SK-N-SH (cell line): ENCODE measurements around the gene PROSER3. TPM values are rescaled to one million over a fixed set of nuclear protein-coding genes. Genes with fewer than 3 reads are reported as not detected.

ENCODE experiments used
- CTCF ChIA-PET: fragments of 300-600, 350-600 bp; formaldehyde crosslinking; extraction: SDS; loops from one replicate; lab custom pipeline; 2021; lab: Yijun Ruan, JAX
- POLR2A ChIA-PET: fragments of 350-600 bp; sonication (Branson Sonifier 250); formaldehyde crosslinking; extraction: SDS; loops from one replicate; lab custom pipeline; 2020; ENCODE audit warnings: antibody characterized with exemption, inconsistent platforms; lab: Yijun Ruan, JAX
- DNase-seq: peaks from one replicate; pipeline ENCODE4 v3.0.0; 2012
- H2AFZ ChIP-seq: fragments of 200-600 bp; sonication (generic); 2 replicates; pipeline ENCODE4 v1.8.1; 2016; ENCODE audit warnings: antibody characterized with exemption, mild to moderate bottlenecking, low read depth
- H3F3A ChIP-seq: fragments of 200-600 bp; sonication (generic); replicated peaks from 2 replicates; pipeline ENCODE3; 2016; ENCODE audit warnings: antibody characterized with exemption, mild to moderate bottlenecking; ENCODE audit not compliant: insufficient read depth
- H3K27ac ChIP-seq, 2 experiments: fragments of 200-500 bp in 1 of 2; fragments of 200-600 bp in 1 of 2; sonication (Bioruptor generic) in 1 of 2; sonication (generic), shearing (Covaris generic) in 1 of 2; 2 replicates each; pipeline versions ENCODE4 v1.5.1 to v1.6.1; 2014 to 2016; ENCODE audit warnings: low read depth in 2 of 2, inconsistent platforms in 1 of 2, low read length in 1 of 2, mild to moderate bottlenecking in 1 of 2, mixed read lengths in 1 of 2
- H3K27me3 ChIP-seq: fragments of 200-600 bp; sonication (generic), shearing (Covaris generic); 2 replicates; pipeline ENCODE4 v1.6.1; 2016; ENCODE audit warnings: mixed run types; ENCODE audit not compliant: insufficient read depth
- H3K36me3 ChIP-seq, 2 experiments: fragments of 200-500 bp in 1 of 2; fragments of 200-600 bp in 1 of 2; sonication (Bioruptor generic) in 1 of 2; sonication (generic) in 1 of 2; replicated peaks in 1 of 2; 2 replicates each; pipeline versions ENCODE3 to v1.5.1; 2014 to 2016; ENCODE audit warnings: low read length in 1 of 2, mild to moderate bottlenecking in 1 of 2; ENCODE audit not compliant: insufficient read depth in 2 of 2, control insufficient read depth in 1 of 2
- H3K4me1 ChIP-seq, 2 experiments: fragments of 200-500 bp in 1 of 2; fragments of 200-600 bp in 1 of 2; sonication (Bioruptor generic) in 1 of 2; sonication (generic), shearing (Covaris generic) in 1 of 2; 2 replicates each; pipeline versions ENCODE4 v1.5.1 to v1.6.1; 2014 to 2016; ENCODE audit warnings: low read depth in 1 of 2, low read length in 1 of 2, mixed run types in 1 of 2; ENCODE audit not compliant: insufficient read depth in 2 of 2, control insufficient read depth in 1 of 2
- H3K4me2 ChIP-seq: fragments of 200-600 bp; sonication (generic), shearing (Covaris generic); 2 replicates; pipeline ENCODE4 v1.6.1; 2017; ENCODE audit warnings: mixed run types
- H3K4me3 ChIP-seq, 2 experiments: fragments of 200-500 bp in 1 of 2; fragments of 200-600 bp in 1 of 2; sonication (Bioruptor generic) in 1 of 2; sonication (generic), shearing (Covaris generic) in 1 of 2; 2 replicates each; pipeline versions ENCODE4 v1.5.1 to v1.8.1; 2014 to 2016; ENCODE audit warnings: low read depth in 2 of 2, inconsistent platforms in 1 of 2, low read length in 1 of 2, mild to moderate bottlenecking in 1 of 2, mixed read lengths in 1 of 2, moderate library complexity in 1 of 2
- H3K79me2 ChIP-seq: fragments of 200-600 bp; sonication (generic); 2 replicates; pipeline ENCODE4 v1.8.1; 2017; ENCODE audit warnings: mild to moderate bottlenecking; ENCODE audit not compliant: insufficient read depth
- H3K9ac ChIP-seq: fragments of 200-600 bp; sonication (generic); 2 replicates; pipeline ENCODE4 v1.6.1; 2017; ENCODE audit warnings: mixed run types
- H3K9me2 ChIP-seq: fragments of 200-600 bp; sonication (generic); 2 replicates; pipeline ENCODE4 v1.6.1; 2017; ENCODE audit warnings: mixed run types
- H3K9me3 ChIP-seq: fragments of 200-600 bp; sonication (generic); 2 replicates; pipeline ENCODE4 v1.6.1; 2017; ENCODE audit warnings: mixed run types, mild to moderate bottlenecking, moderate library complexity
- H4K20me1 ChIP-seq: fragments of 200-600 bp; sonication (generic); 2 replicates; pipeline ENCODE4 v1.6.1; 2017; ENCODE audit warnings: mild to moderate bottlenecking, mixed run types; ENCODE audit not compliant: insufficient read depth
- CHD2 ChIP-seq: fragments of 150-350 bp; IDR thresholded peaks from 2 replicates; pipeline ENCODE4 v1.6.1; 2018; ENCODE audit warnings: low read length; ENCODE audit not compliant: partially characterized antibody
- EP300 ChIP-seq, 2 experiments: IDR thresholded peaks; 2 replicates each; pipeline versions ENCODE4 v1.4.0 to v1.6.1; 2012; ENCODE audit warnings: borderline replicate concordance in 1 of 2, low read depth in 1 of 2, low read length in 1 of 2
- EZH2phosphoT487 ChIP-seq: fragments of 200-600 bp; sonication (generic); IDR thresholded peaks from 2 replicates; pipeline ENCODE4 v1.6.1; 2017; ENCODE audit warnings: low read depth, mixed run types, mild to moderate bottlenecking, antibody characterized with exemption, moderate library complexity, borderline replicate concordance
- GABPA ChIP-seq: IDR thresholded peaks from 2 replicates; pipeline ENCODE4 v1.4.0; 2012; ENCODE audit warnings: low read depth, mild to moderate bottlenecking
- MEF2A ChIP-seq: IDR thresholded peaks from 2 replicates; pipeline ENCODE4 v1.4.0; 2012; ENCODE audit warnings: low read depth, borderline replicate concordance
- NFIC ChIP-seq: IDR thresholded peaks from 2 replicates; pipeline ENCODE4 v1.4.0; 2012; ENCODE audit warnings: borderline replicate concordance
- NRF1 ChIP-seq: IDR thresholded peaks from 2 replicates; pipeline ENCODE4 v1.6.1; 2012; ENCODE audit warnings: low read depth, mild to moderate bottlenecking, low read length
- RFX5 ChIP-seq: IDR thresholded peaks from 2 replicates; pipeline ENCODE4 v1.6.1; 2012; ENCODE audit warnings: mild to moderate bottlenecking, improper control_type of control experiment, low read length
- SMC3 ChIP-seq: IDR thresholded peaks from 2 replicates; pipeline ENCODE4 v1.6.1; 2012; ENCODE audit warnings: low read depth, low read length, improper control_type of control experiment
- WGBS: methylation state at CpG from one replicate; pipeline ENCODE4 v1.1.6; 2017; ENCODE audit warnings: low lambda C conversion rate; 5-methylcytosine and 5-hydroxymethylcytosine counted together
- polyA plus RNA-seq, 3 experiments: library from polyadenylated mRNA; depleted of rRNA; stranded (reverse); fragments of >200 nt; gene quantifications; 2 replicates each; pipeline ENCODE4 v1.2.3, GENCODE V29; 2012
- TF ChIP-seq, protein P1 (sequence below): IDR thresholded peaks from 2 replicates; pipeline ENCODE4 v1.4.0; 2012; ENCODE audit warnings: low read depth
- TF ChIP-seq, protein P2 (sequence below): fragments of 200-600 bp; sonication (generic); IDR thresholded peaks from 2 replicates; pipeline ENCODE4 v1.6.1; 2017; ENCODE audit warnings: antibody characterized with exemption, mild to moderate bottlenecking, moderate library complexity
- TF ChIP-seq, protein P3 (sequence below): IDR thresholded peaks from 2 replicates; pipeline ENCODE4 v1.4.0; 2012; ENCODE audit warnings: low read depth, borderline replicate concordance
- TF ChIP-seq, protein P4 (sequence below): fragments of 150-350 bp; IDR thresholded peaks from 2 replicates; pipeline ENCODE4 v1.6.1; 2016; ENCODE audit warnings: mild to moderate bottlenecking, low read depth, low read length

The PROSER3 gene
- polyA plus RNA-seq, 1 of the 3 experiments (the other 2 are of a cell fraction): 12.5 TPM

DNA sequence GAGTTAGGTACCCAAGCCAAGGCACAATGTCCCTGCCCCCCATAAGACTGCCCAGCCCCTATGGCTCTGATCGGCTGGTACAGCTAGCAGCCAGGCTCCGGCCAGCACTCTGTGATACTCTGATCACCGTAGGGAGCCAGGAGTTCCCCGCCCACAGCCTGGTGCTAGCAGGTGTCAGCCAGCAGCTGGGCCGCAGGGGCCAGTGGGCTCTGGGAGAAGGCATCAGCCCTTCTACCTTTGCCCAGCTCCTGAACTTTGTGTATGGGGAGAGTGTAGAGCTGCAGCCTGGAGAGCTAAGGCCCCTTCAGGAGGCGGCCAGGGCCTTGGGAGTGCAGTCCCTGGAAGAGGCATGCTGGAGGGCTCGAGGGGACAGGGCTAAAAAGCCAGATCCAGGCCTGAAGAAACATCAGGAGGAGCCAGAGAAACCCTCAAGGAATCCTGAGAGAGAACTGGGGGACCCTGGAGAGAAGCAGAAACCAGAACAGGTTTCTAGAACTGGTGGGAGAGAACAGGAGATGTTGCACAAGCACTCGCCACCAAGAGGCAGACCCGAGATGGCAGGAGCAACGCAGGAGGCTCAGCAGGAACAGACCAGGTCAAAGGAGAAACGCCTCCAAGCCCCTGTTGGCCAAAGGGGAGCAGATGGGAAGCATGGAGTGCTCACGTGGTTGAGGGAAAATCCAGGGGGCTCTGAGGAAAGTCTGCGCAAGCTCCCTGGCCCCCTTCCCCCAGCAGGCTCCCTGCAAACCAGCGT, 43.2 kb upstream of the PROSER3 start:
- H3K4me3 ChIP-seq: no peak overlapping the region
- DNase-seq: no peak
- no peak overlapping the region for H3K27ac ChIP-seq
- no peaks in the 10 kb centered on the region for H3K9me2 ChIP-seq
- H3K9ac ChIP-seq: no peak overlapping the region
- H4K20me1 ChIP-seq: peaks cover 13% of the 10 kb centered on the region
- peaks cover 17% of the 10 kb centered on the region for H3K79me2 ChIP-seq
- H3K36me3 ChIP-seq: peaks cover 1 to 4% of the 10 kb centered on the region in 2 experiments
- no peak overlapping the region for H2AFZ ChIP-seq
- H3K4me1 ChIP-seq: peaks cover 5 to 24% of the 10 kb centered on the region in 2 experiments; a peak in 3 of 4 replicates
- H3K9me3 ChIP-seq: no peaks in the 10 kb centered on the region
- no peak overlapping the region for H3K4me2 ChIP-seq
- TF ChIP-seq, protein P1, sequence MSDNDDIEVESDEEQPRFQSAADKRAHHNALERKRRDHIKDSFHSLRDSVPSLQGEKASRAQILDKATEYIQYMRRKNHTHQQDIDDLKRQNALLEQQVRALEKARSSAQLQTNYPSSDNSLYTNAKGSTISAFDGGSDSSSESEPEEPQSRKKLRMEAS: no peak
- no peak for TF ChIP-seq NRF1
- TF ChIP-seq GABPA: no peak
- no peak for TF ChIP-seq EP300 (IDR thresholded peaks at IDR 0.05; ENCODE audit: borderline replicate concordance in 1 of 2, low read depth in 1 of 2, low read length in 1 of 2)
- TF ChIP-seq MEF2A: no peak
- TF ChIP-seq, protein P2, sequence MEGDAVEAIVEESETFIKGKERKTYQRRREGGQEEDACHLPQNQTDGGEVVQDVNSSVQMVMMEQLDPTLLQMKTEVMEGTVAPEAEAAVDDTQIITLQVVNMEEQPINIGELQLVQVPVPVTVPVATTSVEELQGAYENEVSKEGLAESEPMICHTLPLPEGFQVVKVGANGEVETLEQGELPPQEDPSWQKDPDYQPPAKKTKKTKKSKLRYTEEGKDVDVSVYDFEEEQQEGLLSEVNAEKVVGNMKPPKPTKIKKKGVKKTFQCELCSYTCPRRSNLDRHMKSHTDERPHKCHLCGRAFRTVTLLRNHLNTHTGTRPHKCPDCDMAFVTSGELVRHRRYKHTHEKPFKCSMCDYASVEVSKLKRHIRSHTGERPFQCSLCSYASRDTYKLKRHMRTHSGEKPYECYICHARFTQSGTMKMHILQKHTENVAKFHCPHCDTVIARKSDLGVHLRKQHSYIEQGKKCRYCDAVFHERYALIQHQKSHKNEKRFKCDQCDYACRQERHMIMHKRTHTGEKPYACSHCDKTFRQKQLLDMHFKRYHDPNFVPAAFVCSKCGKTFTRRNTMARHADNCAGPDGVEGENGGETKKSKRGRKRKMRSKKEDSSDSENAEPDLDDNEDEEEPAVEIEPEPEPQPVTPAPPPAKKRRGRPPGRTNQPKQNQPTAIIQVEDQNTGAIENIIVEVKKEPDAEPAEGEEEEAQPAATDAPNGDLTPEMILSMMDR: no peak; the same call in 1 of the 2 replicates
- TF ChIP-seq, protein P3, sequence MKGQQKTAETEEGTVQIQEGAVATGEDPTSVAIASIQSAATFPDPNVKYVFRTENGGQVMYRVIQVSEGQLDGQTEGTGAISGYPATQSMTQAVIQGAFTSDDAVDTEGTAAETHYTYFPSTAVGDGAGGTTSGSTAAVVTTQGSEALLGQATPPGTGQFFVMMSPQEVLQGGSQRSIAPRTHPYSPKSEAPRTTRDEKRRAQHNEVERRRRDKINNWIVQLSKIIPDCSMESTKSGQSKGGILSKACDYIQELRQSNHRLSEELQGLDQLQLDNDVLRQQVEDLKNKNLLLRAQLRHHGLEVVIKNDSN: no peak
- TF ChIP-seq EZH2phosphoT487: no peak
- TF ChIP-seq, protein P4, sequence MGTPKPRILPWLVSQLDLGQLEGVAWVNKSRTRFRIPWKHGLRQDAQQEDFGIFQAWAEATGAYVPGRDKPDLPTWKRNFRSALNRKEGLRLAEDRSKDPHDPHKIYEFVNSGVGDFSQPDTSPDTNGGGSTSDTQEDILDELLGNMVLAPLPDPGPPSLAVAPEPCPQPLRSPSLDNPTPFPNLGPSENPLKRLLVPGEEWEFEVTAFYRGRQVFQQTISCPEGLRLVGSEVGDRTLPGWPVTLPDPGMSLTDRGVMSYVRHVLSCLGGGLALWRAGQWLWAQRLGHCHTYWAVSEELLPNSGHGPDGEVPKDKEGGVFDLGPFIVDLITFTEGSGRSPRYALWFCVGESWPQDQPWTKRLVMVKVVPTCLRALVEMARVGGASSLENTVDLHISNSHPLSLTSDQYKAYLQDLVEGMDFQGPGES: no peak
- no peak for TF ChIP-seq RFX5
- no peak for TF ChIP-seq NFIC
- no peak for TF ChIP-seq SMC3
- TF ChIP-seq CHD2: no peak
- no peaks in the 10 kb centered on the region for H3K27me3 ChIP-seq
- H3F3A ChIP-seq: peaks cover 6% of the 10 kb centered on the region
- POLR2A ChIA-PET: interaction anchor here (1.4 kb wide), 1 partner anchor 12 kb away, joined by 5 read pairs; no protein-coding TSS in a partner anchor
- WGBS: 90% methylated on average over 10 of the region's 14 CpGs
- CTCF ChIA-PET: interaction anchor here (1.0 to 2.6 kb wide), 5 partner anchors 15 to 22 kb away, joined by 3 to 14 read pairs (median 7); no protein-coding TSS in a partner anchor
